Neural cell (in vitro differentiated cells): ENCODE data around the gene CDKN1B. TPM values are rescaled to one million over a fixed set of nuclear protein-coding genes. Genes with fewer than 3 reads are reported as not detected.

Experiments used
- H2AFZ ChIP-seq: fragments of 200-600, 300-800 bp; sonication (generic), shearing (Covaris generic); 2 replicates; pipeline ENCODE4 v1.6.0; 2014; ENCODE audit warnings: low read depth, mild to moderate bottlenecking, antibody characterized with exemption, low read length, moderate library complexity
- H3F3A ChIP-seq: fragments of 200-600 bp; shearing (Covaris generic); 2 replicates; pipeline ENCODE4 v1.6.1; 2016; ENCODE audit warnings: mild to moderate bottlenecking, moderate library complexity, mixed read lengths, antibody characterized with exemption, low read length; ENCODE audit not compliant: insufficient read depth, poor library complexity, severe bottlenecking
- H3K27ac ChIP-seq: fragments of 200-600, 300-800 bp; sonication (generic), shearing (Covaris generic); 2 replicates; pipeline ENCODE4 v1.5.1; 2014; ENCODE audit warnings: mild to moderate bottlenecking, low read length, moderate library complexity
- H3K27me3 ChIP-seq: fragments of 300-800, 200-600 bp; sonication (generic), shearing (Covaris generic); 2 replicates; pipeline ENCODE4 v1.6.0; 2014; ENCODE audit warnings: mild to moderate bottlenecking, low read depth, low read length, moderate library complexity; ENCODE audit not compliant: insufficient read depth
- H3K36me3 ChIP-seq: fragments of 300-800, 200-600 bp; sonication (generic), shearing (Covaris generic); 2 replicates; pipeline ENCODE4 v1.5.1; 2014; ENCODE audit warnings: mild to moderate bottlenecking, antibody characterized with exemption, low read length, moderate library complexity; ENCODE audit not compliant: insufficient read depth
- H3K4me2 ChIP-seq: fragments of 300-800, 200-600 bp; sonication (generic), shearing (Covaris generic); 2 replicates; pipeline ENCODE4 v1.6.0; 2014; ENCODE audit warnings: mild to moderate bottlenecking, low read length
- H3K4me3 ChIP-seq: fragments of 300-800, 200-600 bp; sonication (generic), shearing (Covaris generic); 2 replicates; pipeline ENCODE4 v1.5.1; 2014; ENCODE audit warnings: mild to moderate bottlenecking, low read length, moderate library complexity
- H3K79me2 ChIP-seq: fragments of 200-600 bp; shearing (Covaris generic); replicated peaks from 2 replicates; pipeline ENCODE4 v1.6.0; 2014; ENCODE audit warnings: mild to moderate bottlenecking, low read length, moderate library complexity; ENCODE audit not compliant: insufficient read depth
- H3K9ac ChIP-seq: fragments of 300-800, 200-600 bp; sonication (generic), shearing (Covaris generic); 2 replicates; pipeline ENCODE4 v1.6.1; 2016; ENCODE audit warnings: mild to moderate bottlenecking, low read length, mixed read lengths
- H3K9me2 ChIP-seq: fragments of 200-600 bp; shearing (Covaris generic); 2 replicates; pipeline ENCODE4 v1.6.1; 2016; ENCODE audit warnings: mild to moderate bottlenecking, low read length, mixed read lengths; ENCODE audit not compliant: insufficient read depth
- H3K9me3 ChIP-seq: fragments of 200-600, 300-800 bp; sonication (generic), shearing (Covaris generic); 2 replicates; pipeline ENCODE4 v1.6.1; 2016; ENCODE audit warnings: mild to moderate bottlenecking, mixed run types, low read length, moderate library complexity, mixed read lengths
- H4K20me1 ChIP-seq: fragments of 200-600 bp; shearing (Covaris generic); 2 replicates; pipeline ENCODE4 v1.6.1; 2016; ENCODE audit warnings: mild to moderate bottlenecking, mixed run types; ENCODE audit not compliant: insufficient read depth
- CTCF ChIP-seq: fragments of 450-650 bp; IDR thresholded peaks from 2 replicates; pipeline ENCODE4 v1.5.1; 2014; ENCODE audit warnings: antibody characterized with exemption, mild to moderate bottlenecking, moderate library complexity; ENCODE audit not compliant: poor library complexity, severe bottlenecking
- EP300 ChIP-seq: fragments of 450-650 bp; conservative IDR thresholded peaks from 2 replicates; pipeline ENCODE4 v1.6.1; 2014; ENCODE audit warnings: antibody characterized with exemption, mild to moderate bottlenecking, moderate library complexity; ENCODE audit not compliant: poor library complexity, severe bottlenecking
- EZH2 ChIP-seq: fragments of 200-600, 300-800 bp; shearing (Covaris generic), sonication (generic); IDR thresholded peaks from 2 replicates; pipeline ENCODE4 v1.6.1; 2014; ENCODE audit warnings: antibody characterized with exemption, low read length, borderline replicate concordance, mild to moderate bottlenecking; ENCODE audit not compliant: insufficient read depth, poor library complexity, severe bottlenecking
- MXI1 ChIP-seq: fragments of 450-650 bp; conservative IDR thresholded peaks from 2 replicates; pipeline ENCODE4 v1.6.1; 2014; ENCODE audit warnings: antibody characterized with exemption, mild to moderate bottlenecking; ENCODE audit not compliant: poor library complexity, severe bottlenecking
- POLR2AphosphoS5 ChIP-seq: IDR thresholded peaks from 2 replicates; pipeline ENCODE4 v1.6.1; 2012
- RAD21 ChIP-seq: fragments of 450-650 bp; conservative IDR thresholded peaks from 2 replicates; pipeline ENCODE4 v1.6.1; 2014; ENCODE audit warnings: antibody characterized with exemption, mild to moderate bottlenecking, moderate library complexity
- REST ChIP-seq: IDR thresholded peaks from 2 replicates; pipeline ENCODE4 v1.6.1; 2012; ENCODE audit warnings: borderline replicate concordance
- SMC3 ChIP-seq: fragments of 450-650 bp; conservative IDR thresholded peaks from 2 replicates; pipeline ENCODE4 v1.6.1; 2014; ENCODE audit warnings: antibody characterized with exemption, mild to moderate bottlenecking, moderate library complexity; ENCODE audit not compliant: poor library complexity
- TAF1 ChIP-seq: IDR thresholded peaks from 2 replicates; pipeline ENCODE4 v1.6.1; 2012; ENCODE audit warnings: low read depth
- polyA plus RNA-seq: library from polyadenylated mRNA; depleted of rRNA; stranded (reverse); fragments of >200 nt; gene quantifications from 2 replicates; pipeline ENCODE4 v1.2.3, GENCODE V29; 2014

The CDKN1B gene
- polyA plus RNA-seq, 1 donor from 2014 or later, result 107 TPM

- Histone ChIP-seq H3K9ac (no peak overlapping the region), H3K9me3 (no peaks in the 10 kb centered on the region), H3K36me3 (no peaks in the 10 kb centered on the region), H3K9me2 (no peaks in the 10 kb centered on the region), H3K79me2 (peaks cover 10% of the 10 kb centered on the region), H3K27me3 (no peaks in the 10 kb centered on the region), H3K4me2 (no peak overlapping the region), H4K20me1 (no peaks in the 10 kb centered on the region), H3K4me3 (no peak overlapping the region), H3F3A (no peaks in the 10 kb centered on the region), H3K27ac (no peak overlapping the region), H2AFZ (no peak overlapping the region)
- TF ChIP-seq CTCF (no peak), TAF1 (no peak), EP300 (no peak), MXI1 (no peak), EZH2 (no peak), RAD21 (no peak), SMC3 (no peak), REST (no peak), POLR2AphosphoS5 (no peak)
These were observed 14.6 kb downstream of the CDKN1B start for GRCh38 chr12:12731785-12732184.

GRCh38 chr12:12733118-12733517 lies 15.9 kb downstream of the CDKN1B start:
- no peaks in the 10 kb centered on the region for H3F3A ChIP-seq
- H3K9me2 ChIP-seq, result no peaks in the 10 kb centered on the region
- H3K9me3 ChIP-seq, result no peaks in the 10 kb centered on the region
- H3K36me3 ChIP-seq, result no peaks in the 10 kb centered on the region
- no peak overlapping the region for H3K4me3 ChIP-seq
- H3K27me3 ChIP-seq, result no peaks in the 10 kb centered on the region
- H2AFZ ChIP-seq, result no peak overlapping the region
- H3K9ac ChIP-seq, result no peak overlapping the region
- TF ChIP-seq TAF1, result no peak
- TF ChIP-seq MXI1, result no peak
- TF ChIP-seq REST, result no peak
- no peak for TF ChIP-seq POLR2AphosphoS5
- no peak for TF ChIP-seq RAD21
- no peak for TF ChIP-seq EP300
- no peak for TF ChIP-seq EZH2
- TF ChIP-seq CTCF, result no peak
- no peak for TF ChIP-seq SMC3
- H4K20me1 ChIP-seq, result no peaks in the 10 kb centered on the region
- H3K79me2 ChIP-seq, result peaks cover 10% of the 10 kb centered on the region
- no peak overlapping the region for H3K4me2 ChIP-seq
- no peak overlapping the region for H3K27ac ChIP-seq
